ENCODE results near the gene CEP192.

CEP192 gene

GRCh38 chr18:13103366-13103765 lies 112.2 kb downstream of the CEP192 start:
- Mint-ChIP-seq H3K4me1 (ENCODE audit: low read depth in 2 of 2) (peaks cover 2 to 19% of the 10 kb centered on the region in 2 donors), H3K27me3 (no peaks in the 10 kb centered on the region), H3K27ac (no peak overlapping the region), H3K36me3 (ENCODE audit: insufficient read depth) (peaks cover 58% of the 10 kb centered on the region), H3K9me3 (peaks cover 0 to 10% of the 10 kb centered on the region in 2 donors), H3K4me3 (no peak overlapping the region)
- DNase-seq (no peak), ATAC-seq (replicated peaks) (no peak)

DNA sequence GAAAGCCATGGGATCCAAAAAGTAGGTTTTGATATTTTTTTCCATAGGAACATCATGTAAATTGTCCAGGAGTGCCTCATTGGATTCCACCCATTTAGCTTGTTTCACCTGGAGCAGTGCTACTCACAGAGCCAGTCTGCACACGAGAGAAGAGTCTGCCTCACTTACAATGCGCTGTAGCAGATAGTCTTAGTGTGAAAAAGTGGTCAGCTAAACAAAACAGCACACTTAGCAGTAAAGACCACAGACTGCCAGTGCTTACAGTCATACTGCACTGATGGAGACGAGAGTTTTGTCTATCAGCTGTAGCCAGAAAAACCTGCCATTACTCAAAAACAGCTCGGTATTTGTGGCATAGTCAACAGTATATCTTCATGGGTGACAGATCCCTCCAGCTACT lies 113.9 kb downstream of the CEP192 start:
- peak overlapping the region; percentile 73 to 88 for H3K27ac Mint-ChIP-seq
- H3K27me3 Mint-ChIP-seq = no peaks in the 10 kb centered on the region
- peaks cover 0 to 10% of the 10 kb centered on the region in 2 donors for H3K9me3 Mint-ChIP-seq
- H3K36me3 Mint-ChIP-seq (ENCODE audit: insufficient read depth) = peaks cover 67% of the 10 kb centered on the region
- DNase-seq (no peak), ATAC-seq (replicated peaks) (no peak)
- H3K4me1 Mint-ChIP-seq (ENCODE audit: low read depth in 2 of 2) = peaks cover 2 to 19% of the 10 kb centered on the region in 2 donors
- H3K4me3 Mint-ChIP-seq = no peak overlapping the region

DNA sequence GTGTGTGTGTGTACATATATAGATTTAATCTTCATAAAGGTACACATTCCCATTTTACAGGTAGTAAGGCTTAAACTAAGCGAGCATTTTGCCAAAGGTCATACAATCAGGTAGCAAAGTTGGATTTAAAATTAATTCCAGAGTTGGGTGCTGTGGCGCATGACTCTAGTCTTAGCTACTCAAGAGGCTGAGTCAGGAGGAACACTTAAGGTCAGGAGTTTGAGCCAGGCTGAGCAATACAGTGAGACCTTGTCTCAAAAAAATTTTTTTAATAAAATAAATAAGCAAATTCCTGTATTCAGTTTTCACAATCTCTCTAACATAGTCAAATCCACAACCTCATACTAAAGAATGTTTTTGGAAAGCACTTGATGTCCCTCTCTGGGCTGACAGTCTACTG lies 115.9 kb downstream of the CEP192 start:
- H3K36me3 Mint-ChIP-seq (ENCODE audit: insufficient read depth) = peaks cover 73% of the 10 kb centered on the region
- peaks cover 0 to 10% of the 10 kb centered on the region in 2 donors for H3K9me3 Mint-ChIP-seq

GRCh38 chr18:13108330-13108729 lies 117.2 kb downstream of the CEP192 start:
- Mint-ChIP-seq H3K36me3 (ENCODE audit: insufficient read depth) (peaks cover 75% of the 10 kb centered on the region), H3K27me3 (no peaks in the 10 kb centered on the region), H3K9me3 (peaks cover 0 to 10% of the 10 kb centered on the region in 2 donors), H3K27ac (peak overlapping the region; percentile 35 to 66), H3K4me1 (ENCODE audit: low read depth in 2 of 2) (peaks cover 4 to 14% of the 10 kb centered on the region in 2 donors), H3K4me3 (no peak overlapping the region)
- DNase-seq (no peak), ATAC-seq (replicated peaks) (no peak)

More for the DNA sequence above, 115.9 kb downstream of the CEP192 start:
- peak overlapping the region; percentile 73 to 88 for H3K27ac Mint-ChIP-seq
- ATAC-seq (replicated peaks) (no peak), DNase-seq (no peak)
- no peak overlapping the region for H3K4me3 Mint-ChIP-seq
- H3K4me1 Mint-ChIP-seq (ENCODE audit: low read depth in 2 of 2) = peaks cover 2 to 19% of the 10 kb centered on the region in 2 donors
- no peaks in the 10 kb centered on the region for H3K27me3 Mint-ChIP-seq

GRCh38 chr18:13110559-13110958 lies 119.4 kb downstream of the CEP192 start:
- Mint-ChIP-seq H3K4me3 (no peak overlapping the region), H3K36me3 (ENCODE audit: insufficient read depth) (peaks cover 63% of the 10 kb centered on the region), H3K4me1 (ENCODE audit: low read depth in 2 of 2) (peaks cover 4 to 9% of the 10 kb centered on the region in 2 donors), H3K27ac (no peak overlapping the region), H3K27me3 (no peaks in the 10 kb centered on the region), H3K9me3 (peaks cover 0 to 10% of the 10 kb centered on the region in 2 donors)
- DNase-seq (no peak), ATAC-seq (replicated peaks) (no peak)

- no peak for DNase-seq
- no peak for ATAC-seq (replicated peaks)
- H3K27ac Mint-ChIP-seq = no peak overlapping the region
Observed at GRCh38 chr18:13112982-13113381, 121.8 kb downstream of the CEP192 start.

GRCh38 chr18:13120255-13120654 lies 129.1 kb downstream of the CEP192 start:
- H3K27me3 Mint-ChIP-seq = no peaks in the 10 kb centered on the region

More at GRCh38 chr18:13112982-13113381, 121.8 kb downstream of the CEP192 start:
- Mint-ChIP-seq H3K9me3 (no peaks in the 10 kb centered on the region), H3K27me3 (no peaks in the 10 kb centered on the region), H3K4me1 (ENCODE audit: low read depth in 2 of 2) (peaks cover 0 to 2% of the 10 kb centered on the region in 2 donors), H3K36me3 (ENCODE audit: insufficient read depth) (peaks cover 61% of the 10 kb centered on the region), H3K4me3 (no peak overlapping the region)

GRCh38 chr18:13120983-13121441 lies 129.8 kb downstream of the CEP192 start:
- no peaks in the 10 kb centered on the region for H3K9me3 Mint-ChIP-seq
- no peak overlapping the region for H3K4me3 Mint-ChIP-seq
- ATAC-seq (replicated peaks) (no peak), DNase-seq (no peak)
- H3K27ac Mint-ChIP-seq = no peak overlapping the region
- H3K36me3 Mint-ChIP-seq (ENCODE audit: insufficient read depth) = peaks cover 36% of the 10 kb centered on the region
- H3K4me1 Mint-ChIP-seq (ENCODE audit: low read depth in 2 of 2) = no peaks in the 10 kb centered on the region
- no peaks in the 10 kb centered on the region for H3K27me3 Mint-ChIP-seq

More at GRCh38 chr18:13120255-13120654, 129.1 kb downstream of the CEP192 start:
- Mint-ChIP-seq H3K4me1 (ENCODE audit: low read depth in 2 of 2) (no peaks in the 10 kb centered on the region), H3K4me3 (no peak overlapping the region), H3K27ac (no peak overlapping the region), H3K36me3 (ENCODE audit: insufficient read depth) (peaks cover 42% of the 10 kb centered on the region), H3K9me3 (no peaks in the 10 kb centered on the region)
- DNase-seq (no peak), ATAC-seq (replicated peaks) (no peak)

DNA sequence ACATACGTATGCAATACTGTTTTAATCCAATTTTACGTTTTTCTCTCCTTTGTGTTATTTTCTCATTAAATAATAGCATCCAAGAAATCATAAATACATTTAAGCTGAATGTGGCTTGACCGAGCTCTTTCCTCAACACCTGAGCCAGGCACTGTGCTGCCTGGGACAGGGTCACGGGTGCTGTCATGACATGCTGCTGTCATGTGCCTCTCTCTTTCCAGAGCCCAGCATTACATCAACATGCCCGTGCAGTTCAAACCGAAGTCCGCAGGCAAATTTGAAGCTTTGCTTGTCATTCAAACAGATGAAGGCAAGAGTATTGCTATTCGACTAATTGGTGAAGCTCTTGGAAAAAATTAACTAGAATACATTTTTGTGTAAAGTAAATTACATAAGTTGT lies 133.2 kb downstream of the CEP192 start:
- H3K4me1 Mint-ChIP-seq (ENCODE audit: low read depth in 2 of 2) = no peaks in the 10 kb centered on the region
- H3K27ac Mint-ChIP-seq = peak overlapping the region; percentile 34 to 66
- no peak for DNase-seq
- H3K4me3 Mint-ChIP-seq = no peak overlapping the region
- H3K9me3 Mint-ChIP-seq = no peaks in the 10 kb centered on the region
- H3K27me3 Mint-ChIP-seq = no peaks in the 10 kb centered on the region
- ATAC-seq (replicated peaks) = no peak
- H3K36me3 Mint-ChIP-seq (ENCODE audit: insufficient read depth) = peaks cover 14% of the 10 kb centered on the region

DNA sequence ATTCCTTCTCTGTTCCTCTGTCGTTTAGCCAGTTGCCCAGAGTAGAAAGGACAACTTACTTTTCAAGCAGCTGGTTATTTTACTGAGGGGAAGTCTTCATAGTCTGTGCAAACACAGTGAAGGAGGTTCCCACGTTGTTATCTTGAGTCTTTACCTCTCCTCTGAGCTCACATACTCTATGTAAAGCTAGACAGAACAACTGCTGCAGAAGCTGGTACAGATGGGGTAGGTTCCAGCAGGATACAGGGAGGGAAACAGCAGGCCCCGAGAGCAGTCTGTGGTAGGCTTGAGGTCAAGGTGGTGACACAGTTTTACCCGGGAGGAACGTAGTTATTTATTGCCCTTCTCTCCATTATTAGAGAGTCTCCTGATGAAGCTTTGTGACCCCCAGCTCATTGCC lies 134.0 kb downstream of the CEP192 start:
- Mint-ChIP-seq H3K36me3 (ENCODE audit: insufficient read depth) (peaks cover 12% of the 10 kb centered on the region), H3K27ac (peak overlapping the region; percentile 66 to 87), H3K27me3 (no peaks in the 10 kb centered on the region), H3K4me3 (no peak overlapping the region), H3K4me1 (ENCODE audit: low read depth in 2 of 2) (no peaks in the 10 kb centered on the region), H3K9me3 (no peaks in the 10 kb centered on the region)
- DNase-seq (no peak), ATAC-seq (replicated peaks) (no peak)

DNA sequence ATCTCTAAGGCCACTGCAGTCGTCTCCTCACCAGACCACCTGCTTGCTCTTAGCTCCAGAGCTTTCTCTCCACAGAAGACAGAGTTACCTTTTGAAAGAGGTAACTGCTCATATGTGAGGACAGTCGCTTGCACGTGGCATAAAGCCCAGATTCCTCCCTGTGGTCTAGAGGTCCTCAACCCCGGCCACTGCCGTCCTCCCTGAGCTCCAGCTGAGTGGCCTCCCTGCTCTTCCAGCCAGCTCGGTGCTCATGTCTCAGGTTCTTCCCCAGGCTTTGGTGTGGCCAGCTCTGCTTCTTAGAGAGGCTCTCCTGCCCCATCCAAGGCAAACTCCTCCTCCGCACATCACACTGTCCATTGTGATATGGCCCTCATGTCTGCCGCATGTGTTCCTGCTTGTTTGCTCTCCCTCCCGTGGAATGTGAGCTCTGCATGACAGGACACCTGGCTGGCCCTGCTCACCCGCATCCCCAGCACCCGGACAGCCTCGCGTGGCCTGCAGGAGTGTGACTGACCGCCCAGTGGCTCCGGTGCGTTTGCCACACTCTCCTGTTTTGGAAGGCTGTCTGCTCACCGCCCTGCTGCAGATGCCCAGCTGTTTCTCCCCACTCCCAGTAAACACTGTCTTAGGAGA lies 135.9 kb downstream of the CEP192 start:
- no peak for ATAC-seq (replicated peaks)
- no peak overlapping the region for H3K4me3 Mint-ChIP-seq
- no peaks in the 10 kb centered on the region for H3K9me3 Mint-ChIP-seq
- no peaks in the 10 kb centered on the region for H3K27me3 Mint-ChIP-seq
- H3K36me3 Mint-ChIP-seq (ENCODE audit: insufficient read depth) = peaks cover 11% of the 10 kb centered on the region
- no peaks in the 10 kb centered on the region for H3K4me1 Mint-ChIP-seq (ENCODE audit: low read depth in 2 of 2)
- H3K27ac Mint-ChIP-seq = peak overlapping the region in 1 of 2 donors; percentile 21
- DNase-seq = no peak

GRCh38 chr18:13131283-13131682 lies 140.1 kb downstream of the CEP192 start:
- no peaks in the 10 kb centered on the region for H3K27me3 Mint-ChIP-seq
- H3K4me1 Mint-ChIP-seq (ENCODE audit: low read depth in 2 of 2) = peaks cover 9 to 12% of the 10 kb centered on the region in 2 donors
- H3K9me3 Mint-ChIP-seq = no peaks in the 10 kb centered on the region
- ATAC-seq (replicated peaks) = no peak
- DNase-seq = no peak
- H3K4me3 Mint-ChIP-seq = no peak overlapping the region
- peaks cover 5% of the 10 kb centered on the region for H3K36me3 Mint-ChIP-seq (ENCODE audit: insufficient read depth)
- H3K27ac Mint-ChIP-seq = peak overlapping the region in 1 of 2 donors; percentile 10

DNA sequence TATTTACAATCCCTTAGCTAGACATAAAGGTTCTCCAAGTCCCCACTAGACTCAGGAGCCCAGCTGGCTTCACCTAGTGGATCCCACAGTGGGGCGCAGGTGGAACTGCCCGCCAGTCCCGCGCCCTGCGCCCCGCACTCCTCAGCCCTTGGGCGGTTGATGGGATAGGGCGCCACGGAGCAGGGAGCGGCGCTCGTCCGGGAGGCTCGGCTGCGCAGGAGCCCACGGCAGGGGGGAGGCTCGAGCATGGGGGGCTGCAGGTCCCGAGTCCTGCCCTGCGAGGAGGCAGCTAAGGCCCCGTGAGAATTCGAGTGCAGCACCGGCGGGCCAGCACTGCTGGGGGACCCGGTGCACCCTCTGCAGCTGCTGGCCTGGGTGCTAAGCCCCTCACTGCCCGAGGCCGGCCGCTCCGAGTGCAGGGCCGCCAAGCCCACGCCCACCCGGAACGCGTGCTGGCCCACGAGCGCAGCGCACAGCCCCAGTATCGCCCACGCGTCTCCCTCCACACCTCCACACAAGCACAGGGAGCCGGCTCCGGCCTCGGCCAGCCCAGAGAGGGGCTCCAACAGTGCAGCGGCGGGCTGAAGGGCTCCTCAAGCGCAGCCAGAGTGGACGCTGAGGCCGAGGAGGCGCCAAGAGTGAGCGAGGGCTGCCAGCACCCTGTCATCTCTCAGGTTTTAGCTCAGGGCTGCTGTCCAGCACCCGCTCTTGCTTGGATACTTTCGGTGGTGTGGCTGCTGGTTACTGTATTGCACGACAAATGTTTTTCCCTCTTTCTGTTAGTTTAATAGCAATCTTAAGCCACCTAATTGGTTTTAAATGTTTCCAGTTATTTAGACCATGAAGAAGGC lies 143.6 kb downstream of the CEP192 start:
- ATAC-seq (replicated peaks) = no peak
- Mint-ChIP-seq H3K9me3 (no peaks in the 10 kb centered on the region), H3K36me3 (ENCODE audit: insufficient read depth) (peaks cover 8% of the 10 kb centered on the region), H3K4me1 (ENCODE audit: low read depth in 2 of 2) (peaks cover 23 to 28% of the 10 kb centered on the region in 2 donors), H3K27ac (peak overlapping the region; percentile 89 to 94), H3K27me3 (peaks cover 0 to 8% of the 10 kb centered on the region in 2 donors), H3K4me3 (no peak overlapping the region)
- DNase-seq = no peak

Measured in effector memory CD8-positive, alpha-beta T cell (primary cell).